Fibroblast of pulmonary artery (primary cell): Measurements from ENCODE around the gene GIN1.
A peak's percentile ranks its signal among the peaks of the same experiment; 100 is the strongest.

ENCODE experiments used
- DNase-seq: peaks from one replicate; pipeline ENCODE4 v3.0.0-alpha.2; 2010; ENCODE audit warnings: low read depth
- H3K4me3 ChIP-seq: replicated peaks from 2 replicates; pipeline ENCODE4 v1.5.1; 2011; ENCODE audit warnings: low read depth, mild to moderate bottlenecking, control low read depth, low read length, moderate library complexity
- CTCF ChIP-seq: IDR thresholded peaks from 2 replicates; pipeline ENCODE4 v1.5.1; 2011; ENCODE audit warnings: mild to moderate bottlenecking, control low read depth, low read length, inconsistent platforms; ENCODE audit errors: missing control alignments

GIN1 gene

DNA sequence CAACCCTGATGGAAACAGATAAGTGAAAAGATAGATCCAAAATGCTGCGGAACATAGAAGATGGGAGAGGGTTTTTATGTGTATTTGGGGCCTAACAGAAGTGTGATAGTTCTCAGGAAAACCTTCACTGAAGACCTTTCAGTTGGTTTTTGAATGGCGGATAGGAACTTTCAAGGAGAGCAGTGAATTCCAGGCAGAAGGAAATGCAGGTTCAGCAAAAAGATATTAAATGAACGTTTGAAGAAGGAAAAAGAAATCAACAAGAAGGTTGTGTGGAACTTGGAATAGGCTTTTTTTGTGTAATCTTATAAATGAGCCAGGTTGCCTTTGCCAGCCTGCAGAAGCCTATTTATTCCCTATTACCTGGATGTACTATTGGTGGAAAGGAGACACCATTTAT is 2.3 kb upstream of the GIN1 start:
- no peak overlapping the region for H3K4me3 ChIP-seq

GRCh38 chr5:103120607-103121200 is 766 bp upstream of the GIN1 start:
- H3K4me3 ChIP-seq = peak overlapping the region; percentile 86
- peak; percentile 16 for DNase-seq

More for the DNA sequence above, 2.3 kb upstream of the GIN1 start:
- no peak for DNase-seq
- TF ChIP-seq CTCF = no peak

DNA sequence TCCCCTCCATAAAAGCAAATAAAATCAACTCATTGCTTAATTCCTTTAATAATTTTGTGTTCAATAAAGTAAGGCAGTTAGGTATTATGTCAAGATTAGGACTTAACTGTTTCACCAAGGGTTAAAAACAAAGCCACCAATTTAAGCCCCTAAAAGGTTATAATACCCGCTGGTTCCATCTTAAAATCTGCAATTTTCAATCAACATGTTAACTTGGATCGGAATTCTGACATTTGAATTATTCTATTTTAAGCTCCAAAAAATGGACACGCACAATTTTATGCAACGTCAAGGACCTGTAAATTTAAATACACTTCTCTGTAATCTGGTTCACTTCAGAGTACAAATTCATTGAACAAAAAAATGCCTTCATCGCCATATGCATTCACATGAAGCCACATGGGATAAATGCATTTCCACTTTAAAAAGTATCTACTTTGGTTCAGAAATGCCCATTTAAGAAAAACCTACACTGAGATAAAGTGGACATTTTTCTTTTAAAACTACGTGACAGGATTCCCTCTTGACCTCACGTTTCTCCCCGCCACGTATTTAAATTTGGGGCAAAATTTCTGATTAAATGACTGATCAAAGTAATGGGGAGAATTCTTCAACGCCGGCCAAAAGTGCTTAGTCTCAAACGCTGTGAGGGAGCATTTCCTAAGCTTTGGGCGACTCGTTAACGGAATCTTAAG is 721 bp downstream of the GIN1 start:
- peak; percentile 42 for DNase-seq
- no peak for TF ChIP-seq CTCF
- peak overlapping the region; percentile 86 for H3K4me3 ChIP-seq

More at GRCh38 chr5:103120607-103121200, 766 bp upstream of the GIN1 start:
- TF ChIP-seq CTCF = no peak

GRCh38 chr5:103117471-103117991 is 2.4 kb downstream of the GIN1 start:
- no peak for TF ChIP-seq CTCF
- H3K4me3 ChIP-seq = no peak overlapping the region
- no peak for DNase-seq

DNA sequence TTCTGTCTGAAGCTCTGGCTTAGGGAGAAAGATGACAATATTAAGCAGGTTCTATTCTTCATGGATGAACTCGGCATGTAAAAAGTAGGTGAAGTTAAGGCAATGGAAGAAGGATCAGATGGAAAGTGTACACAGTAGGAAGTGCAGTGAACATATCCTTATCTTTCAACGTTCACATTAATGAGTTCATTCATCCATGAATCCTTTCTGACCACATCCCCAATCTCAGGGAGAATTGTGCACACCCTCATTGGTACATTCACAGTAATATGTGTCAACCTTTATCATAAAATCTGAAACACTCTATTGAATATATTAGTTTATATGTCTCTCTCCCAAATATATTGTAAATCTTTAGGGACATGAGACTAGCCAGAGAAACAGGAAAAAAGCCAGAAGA is 5.5 kb downstream of the GIN1 start:
- DNase-seq = no peak
- H3K4me3 ChIP-seq = no peak overlapping the region
- TF ChIP-seq CTCF = no peak

DNA sequence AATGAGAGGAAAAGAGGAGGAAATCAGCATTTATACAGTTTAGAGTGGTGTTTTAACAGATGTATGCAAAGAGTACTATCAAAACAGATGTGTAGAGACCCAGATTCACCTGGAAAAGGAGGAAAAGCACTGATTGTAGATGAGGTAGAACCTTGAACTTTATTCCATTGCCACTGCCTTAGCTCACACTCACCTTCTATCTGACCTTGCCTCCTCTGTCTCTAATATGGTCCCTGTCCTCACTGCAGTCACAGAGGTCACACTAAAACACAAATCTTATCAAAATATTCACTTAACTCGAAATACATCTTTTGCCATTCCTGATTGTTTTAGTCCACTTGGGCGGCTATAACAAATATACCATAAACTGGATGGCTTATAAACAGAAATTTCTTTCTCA is 7.0 kb downstream of the GIN1 start:
- no peak for DNase-seq
- H3K4me3 ChIP-seq = no peak overlapping the region
- no peak for TF ChIP-seq CTCF
